ENCODE measurements around the gene PLPPR3.

DNA sequence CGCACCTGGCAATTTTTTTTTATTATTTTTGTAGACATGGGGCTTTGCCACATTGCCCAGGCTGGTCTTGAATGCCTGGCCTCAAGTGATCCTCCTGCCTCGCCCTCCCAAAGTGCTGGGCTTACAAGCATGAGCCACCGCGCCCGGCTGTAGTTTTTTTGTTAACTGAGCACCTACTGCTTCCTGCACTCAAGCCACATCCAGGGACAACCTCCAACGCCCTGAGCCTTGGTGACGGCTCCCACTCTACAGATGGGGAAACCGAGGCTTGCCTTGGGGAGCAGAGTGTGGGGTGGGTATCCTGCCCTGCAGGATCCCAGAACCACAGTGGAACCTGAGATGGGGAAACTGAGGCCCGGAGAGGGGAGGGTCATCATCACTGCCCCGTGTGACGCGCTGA, 33.4 kb upstream of the PLPPR3 start:
- no peak for TF ChIP-seq NFIC (IDR thresholded peaks at IDR 0.05)
- TF ChIP-seq ZNF384 (IDR thresholded peaks at IDR 0.05; ENCODE audit: low read depth, low read length) = no peak
- TF ChIP-seq CEBPB (tag; IDR thresholded peaks at IDR 0.05) = no peak
- TF ChIP-seq ZNF12 (CRISPR knock-in tag; IDR thresholded peaks at IDR 0.05) = no peak
- TF ChIP-seq ZZZ3 (IDR thresholded peaks at IDR 0.05) = no peak
- no peak for TF ChIP-seq PATZ1 (CRISPR knock-in tag; IDR thresholded peaks at IDR 0.05; ENCODE audit: borderline replicate concordance)
- no peak for TF ChIP-seq PML (IDR thresholded peaks at IDR 0.05; ENCODE audit: low read length)

Measured in K562 (cell line).